ENCODE results near the gene ATG9B.

DNA sequence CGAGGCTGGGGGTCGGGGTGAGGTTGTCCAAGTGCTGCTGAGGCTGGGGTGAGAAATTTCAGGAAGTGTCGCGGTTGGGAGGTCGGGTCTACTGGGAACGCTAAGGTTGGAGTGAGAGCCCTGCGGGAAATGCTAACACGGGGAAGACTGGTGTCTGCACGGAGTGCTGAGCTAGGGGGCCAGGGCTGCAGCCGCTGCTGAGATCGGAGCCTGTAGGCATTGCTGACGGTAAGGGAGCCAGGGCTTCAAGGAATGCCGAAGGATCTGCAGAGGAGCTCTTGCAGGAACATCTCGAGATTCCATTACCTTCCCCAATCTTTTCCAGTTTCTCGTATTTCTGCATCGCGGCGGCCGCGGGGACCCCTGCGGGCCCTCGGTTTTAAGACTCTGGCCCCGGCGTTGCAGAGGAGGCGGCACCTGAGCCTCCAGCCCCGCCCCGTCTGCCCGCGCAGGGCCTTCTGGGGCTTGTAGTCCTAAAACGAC lies 33.3 kb upstream of the ATG9B start, which contains the start of gene CDK5:
- TF ChIP-seq, protein P1, sequence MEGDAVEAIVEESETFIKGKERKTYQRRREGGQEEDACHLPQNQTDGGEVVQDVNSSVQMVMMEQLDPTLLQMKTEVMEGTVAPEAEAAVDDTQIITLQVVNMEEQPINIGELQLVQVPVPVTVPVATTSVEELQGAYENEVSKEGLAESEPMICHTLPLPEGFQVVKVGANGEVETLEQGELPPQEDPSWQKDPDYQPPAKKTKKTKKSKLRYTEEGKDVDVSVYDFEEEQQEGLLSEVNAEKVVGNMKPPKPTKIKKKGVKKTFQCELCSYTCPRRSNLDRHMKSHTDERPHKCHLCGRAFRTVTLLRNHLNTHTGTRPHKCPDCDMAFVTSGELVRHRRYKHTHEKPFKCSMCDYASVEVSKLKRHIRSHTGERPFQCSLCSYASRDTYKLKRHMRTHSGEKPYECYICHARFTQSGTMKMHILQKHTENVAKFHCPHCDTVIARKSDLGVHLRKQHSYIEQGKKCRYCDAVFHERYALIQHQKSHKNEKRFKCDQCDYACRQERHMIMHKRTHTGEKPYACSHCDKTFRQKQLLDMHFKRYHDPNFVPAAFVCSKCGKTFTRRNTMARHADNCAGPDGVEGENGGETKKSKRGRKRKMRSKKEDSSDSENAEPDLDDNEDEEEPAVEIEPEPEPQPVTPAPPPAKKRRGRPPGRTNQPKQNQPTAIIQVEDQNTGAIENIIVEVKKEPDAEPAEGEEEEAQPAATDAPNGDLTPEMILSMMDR (tag by site-specific recombination; IDR thresholded peaks at IDR 0.05) = no peak
- TF ChIP-seq SETDB1 (IDR thresholded peaks at IDR 0.05; ENCODE audit: insufficient read length, low read length) = no peak
- TF ChIP-seq, protein P2, sequence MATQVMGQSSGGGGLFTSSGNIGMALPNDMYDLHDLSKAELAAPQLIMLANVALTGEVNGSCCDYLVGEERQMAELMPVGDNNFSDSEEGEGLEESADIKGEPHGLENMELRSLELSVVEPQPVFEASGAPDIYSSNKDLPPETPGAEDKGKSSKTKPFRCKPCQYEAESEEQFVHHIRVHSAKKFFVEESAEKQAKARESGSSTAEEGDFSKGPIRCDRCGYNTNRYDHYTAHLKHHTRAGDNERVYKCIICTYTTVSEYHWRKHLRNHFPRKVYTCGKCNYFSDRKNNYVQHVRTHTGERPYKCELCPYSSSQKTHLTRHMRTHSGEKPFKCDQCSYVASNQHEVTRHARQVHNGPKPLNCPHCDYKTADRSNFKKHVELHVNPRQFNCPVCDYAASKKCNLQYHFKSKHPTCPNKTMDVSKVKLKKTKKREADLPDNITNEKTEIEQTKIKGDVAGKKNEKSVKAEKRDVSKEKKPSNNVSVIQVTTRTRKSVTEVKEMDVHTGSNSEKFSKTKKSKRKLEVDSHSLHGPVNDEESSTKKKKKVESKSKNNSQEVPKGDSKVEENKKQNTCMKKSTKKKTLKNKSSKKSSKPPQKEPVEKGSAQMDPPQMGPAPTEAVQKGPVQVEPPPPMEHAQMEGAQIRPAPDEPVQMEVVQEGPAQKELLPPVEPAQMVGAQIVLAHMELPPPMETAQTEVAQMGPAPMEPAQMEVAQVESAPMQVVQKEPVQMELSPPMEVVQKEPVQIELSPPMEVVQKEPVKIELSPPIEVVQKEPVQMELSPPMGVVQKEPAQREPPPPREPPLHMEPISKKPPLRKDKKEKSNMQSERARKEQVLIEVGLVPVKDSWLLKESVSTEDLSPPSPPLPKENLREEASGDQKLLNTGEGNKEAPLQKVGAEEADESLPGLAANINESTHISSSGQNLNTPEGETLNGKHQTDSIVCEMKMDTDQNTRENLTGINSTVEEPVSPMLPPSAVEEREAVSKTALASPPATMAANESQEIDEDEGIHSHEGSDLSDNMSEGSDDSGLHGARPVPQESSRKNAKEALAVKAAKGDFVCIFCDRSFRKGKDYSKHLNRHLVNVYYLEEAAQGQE (tag by site-specific recombination; IDR thresholded peaks at IDR 0.05) = no peak
- TF ChIP-seq, protein P3, sequence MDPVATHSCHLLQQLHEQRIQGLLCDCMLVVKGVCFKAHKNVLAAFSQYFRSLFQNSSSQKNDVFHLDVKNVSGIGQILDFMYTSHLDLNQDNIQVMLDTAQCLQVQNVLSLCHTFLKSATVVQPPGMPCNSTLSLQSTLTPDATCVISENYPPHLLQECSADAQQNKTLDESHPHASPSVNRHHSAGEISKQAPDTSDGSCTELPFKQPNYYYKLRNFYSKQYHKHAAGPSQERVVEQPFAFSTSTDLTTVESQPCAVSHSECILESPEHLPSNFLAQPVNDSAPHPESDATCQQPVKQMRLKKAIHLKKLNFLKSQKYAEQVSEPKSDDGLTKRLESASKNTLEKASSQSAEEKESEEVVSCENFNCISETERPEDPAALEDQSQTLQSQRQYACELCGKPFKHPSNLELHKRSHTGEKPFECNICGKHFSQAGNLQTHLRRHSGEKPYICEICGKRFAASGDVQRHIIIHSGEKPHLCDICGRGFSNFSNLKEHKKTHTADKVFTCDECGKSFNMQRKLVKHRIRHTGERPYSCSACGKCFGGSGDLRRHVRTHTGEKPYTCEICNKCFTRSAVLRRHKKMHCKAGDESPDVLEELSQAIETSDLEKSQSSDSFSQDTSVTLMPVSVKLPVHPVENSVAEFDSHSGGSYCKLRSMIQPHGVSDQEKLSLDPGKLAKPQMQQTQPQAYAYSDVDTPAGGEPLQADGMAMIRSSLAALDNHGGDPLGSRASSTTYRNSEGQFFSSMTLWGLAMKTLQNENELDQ (tag by site-specific recombination; IDR thresholded peaks at IDR 0.05; ENCODE audit: low read depth) = no peak
- TF ChIP-seq, protein P4, sequence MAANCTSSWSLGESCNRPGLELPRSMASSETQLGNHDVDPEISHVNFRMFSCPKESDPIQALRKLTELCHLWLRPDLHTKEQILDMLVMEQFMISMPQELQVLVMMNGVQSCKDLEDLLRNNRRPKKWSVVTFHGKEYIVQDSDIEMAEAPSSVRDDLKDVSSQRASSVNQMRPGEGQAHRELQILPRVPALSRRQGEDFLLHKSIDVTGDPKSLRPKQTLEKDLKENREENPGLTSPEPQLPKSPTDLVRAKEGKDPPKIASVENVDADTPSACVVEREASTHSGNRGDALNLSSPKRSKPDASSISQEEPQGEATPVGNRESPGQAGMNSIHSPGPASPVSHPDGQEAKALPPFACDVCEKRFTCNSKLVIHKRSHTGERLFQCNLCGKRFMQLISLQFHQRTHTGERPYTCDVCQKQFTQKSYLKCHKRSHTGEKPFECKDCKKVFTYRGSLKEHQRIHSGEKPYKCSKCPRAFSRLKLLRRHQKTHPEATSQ (tag by site-specific recombination; IDR thresholded peaks at IDR 0.05) = no peak
- TF ChIP-seq GLI4 (tag by site-specific recombination; IDR thresholded peaks at IDR 0.05) = no peak
- peak; percentile 96 for TF ChIP-seq ZNF335 (tag by site-specific recombination; conservative IDR thresholded peaks at IDR 0.05)
- TF ChIP-seq, protein P5, sequence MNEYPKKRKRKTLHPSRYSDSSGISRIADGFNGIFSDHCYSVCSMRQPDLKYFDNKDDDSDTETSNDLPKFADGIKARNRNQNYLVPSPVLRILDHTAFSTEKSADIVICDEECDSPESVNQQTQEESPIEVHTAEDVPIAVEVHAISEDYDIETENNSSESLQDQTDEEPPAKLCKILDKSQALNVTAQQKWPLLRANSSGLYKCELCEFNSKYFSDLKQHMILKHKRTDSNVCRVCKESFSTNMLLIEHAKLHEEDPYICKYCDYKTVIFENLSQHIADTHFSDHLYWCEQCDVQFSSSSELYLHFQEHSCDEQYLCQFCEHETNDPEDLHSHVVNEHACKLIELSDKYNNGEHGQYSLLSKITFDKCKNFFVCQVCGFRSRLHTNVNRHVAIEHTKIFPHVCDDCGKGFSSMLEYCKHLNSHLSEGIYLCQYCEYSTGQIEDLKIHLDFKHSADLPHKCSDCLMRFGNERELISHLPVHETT (tag by site-specific recombination; IDR thresholded peaks at IDR 0.05) = no peak
- TF ChIP-seq ZNF555 (tag by site-specific recombination; conservative IDR thresholded peaks at IDR 0.05) = no peak
- TF ChIP-seq ZEB2 (tag by site-specific recombination; IDR thresholded peaks at IDR 0.05) = no peak
- TF ChIP-seq, protein P6, sequence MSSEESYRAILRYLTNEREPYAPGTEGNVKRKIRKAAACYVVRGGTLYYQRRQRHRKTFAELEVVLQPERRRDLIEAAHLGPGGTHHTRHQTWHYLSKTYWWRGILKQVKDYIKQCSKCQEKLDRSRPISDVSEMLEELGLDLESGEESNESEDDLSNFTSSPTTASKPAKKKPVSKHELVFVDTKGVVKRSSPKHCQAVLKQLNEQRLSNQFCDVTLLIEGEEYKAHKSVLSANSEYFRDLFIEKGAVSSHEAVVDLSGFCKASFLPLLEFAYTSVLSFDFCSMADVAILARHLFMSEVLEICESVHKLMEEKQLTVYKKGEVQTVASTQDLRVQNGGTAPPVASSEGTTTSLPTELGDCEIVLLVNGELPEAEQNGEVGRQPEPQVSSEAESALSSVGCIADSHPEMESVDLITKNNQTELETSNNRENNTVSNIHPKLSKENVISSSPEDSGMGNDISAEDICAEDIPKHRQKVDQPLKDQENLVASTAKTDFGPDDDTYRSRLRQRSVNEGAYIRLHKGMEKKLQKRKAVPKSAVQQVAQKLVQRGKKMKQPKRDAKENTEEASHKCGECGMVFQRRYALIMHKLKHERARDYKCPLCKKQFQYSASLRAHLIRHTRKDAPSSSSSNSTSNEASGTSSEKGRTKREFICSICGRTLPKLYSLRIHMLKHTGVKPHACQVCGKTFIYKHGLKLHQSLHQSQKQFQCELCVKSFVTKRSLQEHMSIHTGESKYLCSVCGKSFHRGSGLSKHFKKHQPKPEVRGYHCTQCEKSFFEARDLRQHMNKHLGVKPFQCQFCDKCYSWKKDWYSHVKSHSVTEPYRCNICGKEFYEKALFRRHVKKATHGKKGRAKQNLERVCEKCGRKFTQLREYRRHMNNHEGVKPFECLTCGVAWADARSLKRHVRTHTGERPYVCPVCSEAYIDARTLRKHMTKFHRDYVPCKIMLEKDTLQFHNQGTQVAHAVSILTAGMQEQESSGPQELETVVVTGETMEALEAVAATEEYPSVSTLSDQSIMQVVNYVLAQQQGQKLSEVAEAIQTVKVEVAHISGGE (tag by site-specific recombination; conservative IDR thresholded peaks at IDR 0.05; ENCODE audit: low read depth) = peak; percentile 78; the same call in 1 of the 2 replicates
- no peak for TF ChIP-seq MYNN (tag by site-specific recombination; IDR thresholded peaks at IDR 0.05; ENCODE audit: borderline replicate concordance)

All from HEK293 (cell line).